HG02759 (cell line): Measurements from ENCODE around the gene IPO8.
"Not testable (repeated sequence)": the region's sequence is repeated elsewhere in the genome, so short reads cannot be mapped to it uniquely, and the experiment has no call there.

Source experiments
- ATAC-seq: cut with Tn5 transposase; IDR thresholded peaks from one replicate; pipeline ENCODE4 v1.9.1; 2021; ENCODE audit warnings: mild to moderate bottlenecking, moderate library complexity; ENCODE audit not compliant: unreplicated experiment

IPO8 gene

DNA sequence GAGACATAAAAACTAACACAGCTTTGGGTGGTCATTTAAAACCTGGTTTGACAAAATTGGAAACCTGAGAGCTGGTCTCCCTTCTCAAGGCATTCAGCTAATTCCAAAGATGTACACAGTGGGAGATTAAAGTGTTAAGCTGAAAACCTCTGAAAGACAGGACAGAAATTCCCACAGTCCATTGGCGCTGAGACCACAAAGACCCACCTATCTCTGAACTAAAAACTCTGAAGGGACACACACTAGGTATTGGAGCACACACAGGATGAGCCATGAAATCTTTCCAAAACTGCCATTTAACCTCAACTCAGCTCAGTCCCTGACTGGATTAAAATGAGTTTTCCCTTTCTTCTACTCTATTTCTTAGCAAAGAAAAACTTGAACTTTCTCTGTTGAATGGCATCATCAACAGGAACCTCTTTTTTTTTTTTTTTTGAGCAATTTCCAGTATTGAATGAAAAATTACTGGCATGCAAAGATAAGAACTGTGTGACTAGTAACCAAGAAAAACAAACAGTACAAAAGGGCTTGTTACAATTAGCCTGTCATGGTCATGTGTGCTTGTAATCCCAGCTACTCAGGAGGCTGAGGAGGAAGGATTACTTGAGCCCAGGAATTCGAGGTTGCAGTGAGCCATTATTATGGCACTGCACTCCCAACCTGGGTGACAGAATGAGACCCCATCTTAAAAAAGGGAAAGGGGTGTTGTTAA, 82.4 kb downstream of the IPO8 start:
- no peak for ATAC-seq

DNA sequence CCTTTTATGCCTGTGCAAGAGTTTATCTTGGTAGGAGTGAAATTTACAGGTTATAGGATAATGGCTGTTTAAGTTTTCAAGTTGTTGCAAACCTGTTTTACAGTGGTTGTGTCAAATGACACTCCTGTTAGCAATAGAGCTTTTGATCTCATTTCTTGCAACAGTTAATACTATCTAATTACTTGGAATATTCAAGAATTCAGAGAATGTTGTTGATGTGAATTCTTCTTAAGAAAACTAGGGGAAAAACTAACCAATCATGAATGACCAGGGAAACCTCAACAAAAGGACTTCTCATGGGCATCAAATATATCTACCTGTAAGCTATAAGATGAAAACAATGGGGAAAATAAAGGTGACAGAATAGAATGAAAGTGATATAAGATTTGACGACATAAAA, 85.0 kb downstream of the IPO8 start:
- no peak for ATAC-seq

DNA sequence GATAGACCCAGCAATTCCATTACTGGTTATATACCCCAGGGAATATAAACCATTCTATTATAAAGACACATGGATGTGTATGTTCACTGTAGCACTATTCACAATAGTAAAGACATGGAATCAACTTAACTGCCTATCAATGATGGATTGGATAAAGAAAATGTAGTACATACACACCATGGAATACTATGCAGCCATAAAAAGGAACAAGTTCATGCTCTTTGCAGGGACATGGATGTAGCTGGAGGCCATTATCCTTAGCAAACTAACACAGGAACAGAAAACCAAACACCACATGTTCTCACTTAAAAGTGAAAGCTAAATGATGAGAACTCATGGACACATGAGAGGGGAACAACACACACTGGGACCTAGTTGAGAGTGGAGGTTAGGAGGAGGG, 85.8 kb downstream of the IPO8 start:
- not testable (repeated sequence) for ATAC-seq

DNA sequence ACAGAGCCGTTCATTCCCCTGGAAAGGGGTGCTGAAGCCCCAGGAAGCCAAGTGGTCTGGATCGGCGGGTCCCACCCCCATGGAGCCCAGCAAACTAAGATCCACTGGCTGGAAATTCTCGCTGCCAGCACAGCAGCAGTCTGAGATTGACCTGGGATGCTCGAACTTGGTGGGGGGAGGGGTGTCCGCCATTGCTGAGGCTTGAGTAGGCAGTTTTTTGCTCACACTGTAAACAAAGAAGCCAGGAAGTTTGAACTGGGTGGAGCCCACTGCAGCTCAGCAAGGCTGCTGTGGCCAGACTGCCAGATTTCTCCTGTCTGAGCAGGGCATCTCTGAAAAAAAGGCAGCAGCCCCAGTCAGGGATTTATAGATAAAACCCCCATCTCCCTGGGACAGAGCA, 91.4 kb downstream of the IPO8 start:
- not testable (repeated sequence) for ATAC-seq

DNA sequence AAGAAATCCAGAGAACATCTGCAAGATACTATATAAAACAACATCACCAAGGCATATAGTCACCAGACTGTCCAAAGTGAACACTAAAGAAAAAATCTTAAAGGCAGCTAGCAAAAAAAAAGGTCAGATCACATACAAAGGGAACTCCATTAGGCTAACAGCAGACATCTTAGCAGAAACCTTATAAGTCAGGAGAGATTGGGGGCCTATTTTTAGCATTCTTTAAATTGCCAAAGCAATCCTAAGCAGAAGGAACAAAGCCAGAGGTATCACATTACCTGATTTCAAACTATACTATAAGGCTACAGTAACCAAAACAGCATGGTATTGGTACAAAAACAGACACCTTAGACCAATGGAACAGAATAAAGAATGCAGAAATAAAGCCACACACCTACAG, 92.5 kb downstream of the IPO8 start:
- ATAC-seq, result no peak

DNA sequence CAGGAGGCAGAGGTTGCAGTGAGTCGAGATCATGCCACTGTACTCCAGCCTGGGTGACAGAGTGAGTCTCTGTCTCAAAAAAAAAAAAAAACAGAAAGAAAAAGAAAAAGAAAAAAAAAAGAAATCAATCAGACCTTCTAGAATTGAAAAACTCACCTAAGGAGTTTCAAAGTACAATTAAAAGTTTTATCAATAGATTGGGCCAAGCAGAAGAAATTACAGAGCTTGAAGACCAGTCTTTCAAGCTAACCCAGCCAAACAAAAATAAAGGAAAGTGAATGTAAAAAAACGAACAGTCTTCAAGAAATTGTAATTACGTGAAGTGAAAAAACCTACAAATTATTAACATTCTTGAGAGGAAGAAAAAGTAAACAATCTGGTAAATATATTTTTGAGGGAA, 93.0 kb downstream of the IPO8 start:
- ATAC-seq, result no peak

DNA sequence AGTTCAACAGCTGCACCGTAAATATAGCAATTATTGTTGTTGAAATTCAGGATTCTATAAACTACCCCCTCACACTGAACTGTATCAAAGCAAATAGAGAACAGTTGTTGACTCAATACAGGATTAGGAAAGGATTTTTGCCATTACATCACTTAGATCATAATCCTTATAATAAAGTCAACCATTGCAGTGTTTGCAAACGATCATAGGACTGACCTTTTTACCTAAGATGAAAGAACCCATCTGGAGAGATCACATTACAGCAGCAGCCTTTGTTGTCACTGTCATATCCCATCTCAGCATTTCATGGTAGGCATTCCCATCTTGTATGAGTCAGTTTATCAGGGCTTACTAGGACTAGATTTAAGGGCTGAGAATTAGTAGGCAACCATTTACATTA, 96.1 kb downstream of the IPO8 start:
- ATAC-seq, result no peak

DNA sequence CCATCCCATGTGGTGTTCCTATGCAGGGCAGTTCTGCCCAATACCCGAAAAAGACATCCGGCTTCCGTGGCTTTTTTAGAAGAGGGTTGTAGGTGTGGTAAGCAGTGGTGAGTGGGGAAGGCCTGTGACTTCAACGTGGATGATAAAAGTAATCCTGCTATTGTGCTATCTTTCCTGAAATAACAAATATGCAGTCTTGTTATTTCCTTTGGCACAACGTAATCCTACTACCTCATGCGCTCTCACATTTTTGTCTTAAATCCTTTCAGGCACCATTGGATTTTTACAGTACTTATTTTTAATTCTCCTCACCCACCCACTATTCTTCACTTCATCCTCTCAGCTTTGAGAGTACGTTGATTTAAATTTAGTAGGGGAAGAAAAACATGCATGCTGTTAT, 96.8 kb downstream of the IPO8 start:
- ATAC-seq, result no peak

DNA sequence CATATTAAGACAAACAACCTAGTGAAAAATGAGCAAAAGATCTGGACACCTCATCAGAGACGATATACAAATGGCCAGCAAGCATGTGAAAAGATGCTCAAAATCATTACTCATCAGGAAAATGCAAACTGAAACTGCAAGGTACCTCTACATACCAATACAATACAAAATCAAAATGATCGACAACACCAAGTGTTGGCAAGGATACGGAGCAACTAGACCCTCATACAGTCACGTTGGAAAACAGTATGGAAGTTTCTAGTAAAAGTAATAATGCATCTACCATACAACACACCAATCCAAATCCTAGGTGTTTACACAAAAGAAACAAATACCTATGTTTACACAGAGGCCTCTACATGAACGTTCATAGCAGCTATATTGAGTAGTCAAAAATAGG, 99.9 kb downstream of the IPO8 start:
- no peak for ATAC-seq

DNA sequence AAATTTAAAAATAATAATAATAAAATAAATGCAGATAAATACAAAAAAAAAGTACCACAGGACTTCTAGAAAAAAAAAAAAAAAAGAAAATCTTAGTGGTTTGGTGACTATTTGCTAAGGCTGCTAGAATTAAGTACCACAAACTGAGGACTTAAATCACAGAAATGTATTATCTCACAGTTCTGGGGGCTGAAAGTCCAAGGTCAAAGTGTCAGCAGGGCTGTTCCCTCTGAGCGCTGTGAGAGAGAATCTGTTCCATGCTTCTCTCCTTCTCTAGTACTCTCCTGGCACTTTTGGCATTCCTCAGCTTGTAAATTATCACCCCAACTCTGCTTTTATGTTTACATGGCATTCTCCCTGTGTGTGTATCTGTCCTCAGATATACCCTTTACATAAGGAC, 101.2 kb downstream of the IPO8 start:
- ATAC-seq, result no peak

DNA sequence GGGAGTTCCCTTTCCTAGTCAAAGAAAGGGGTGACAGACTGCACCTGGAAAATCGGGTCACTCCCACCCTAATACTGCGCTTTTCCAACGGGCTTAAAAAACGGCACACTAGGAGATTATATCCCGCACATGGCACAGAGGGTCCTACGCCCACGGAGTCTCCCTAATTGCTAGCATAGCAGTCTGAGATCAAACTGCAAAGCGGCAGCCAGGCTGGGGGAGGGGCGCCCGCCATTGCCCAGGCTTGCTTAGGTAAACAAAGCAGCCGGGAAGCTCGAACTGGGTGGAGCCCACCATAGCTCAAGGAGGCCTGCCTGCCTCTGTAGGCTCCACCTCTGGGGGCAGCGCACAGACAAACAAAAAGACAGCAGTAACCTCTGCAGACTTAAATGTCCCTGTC, 107.1 kb downstream of the IPO8 start:
- not testable (repeated sequence) for ATAC-seq

DNA sequence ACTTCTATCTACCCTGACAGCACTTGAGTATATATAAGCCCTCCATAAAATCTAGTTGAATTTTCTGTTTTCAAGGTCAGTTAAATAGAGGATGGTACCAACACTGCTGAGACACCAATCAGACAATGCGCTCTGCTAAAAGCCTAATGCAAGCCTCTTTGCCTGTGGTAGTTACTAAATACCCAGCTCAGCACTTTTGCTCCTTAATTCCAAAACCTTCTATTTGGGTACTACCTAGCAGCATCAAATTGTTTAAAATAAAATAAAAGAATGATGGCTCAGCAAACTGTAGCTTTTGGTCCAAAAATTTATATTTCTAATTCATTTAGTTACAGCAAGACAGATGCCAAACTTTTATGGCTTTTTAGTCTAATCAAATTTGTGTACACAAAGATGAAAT, 107.9 kb downstream of the IPO8 start:
- no peak for ATAC-seq

DNA sequence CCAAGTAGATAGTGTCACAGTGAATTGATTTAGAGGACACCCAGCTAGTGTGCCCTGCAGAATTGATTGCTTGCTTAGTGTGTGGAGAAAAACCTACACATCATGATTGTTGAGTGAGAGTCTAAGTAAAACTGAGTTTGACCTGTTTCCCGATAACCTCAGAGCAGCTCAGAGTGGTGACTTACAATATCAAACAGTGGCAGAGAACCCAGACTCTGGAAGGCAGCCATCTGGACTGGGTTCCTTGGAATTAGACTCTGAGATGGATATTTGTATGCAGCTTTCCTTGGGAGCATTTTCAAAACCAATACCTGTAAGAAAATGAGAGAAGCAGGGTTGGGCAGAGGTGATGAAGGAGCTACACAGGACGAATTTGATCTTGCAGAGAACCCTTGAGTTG, 109.8 kb downstream of the IPO8 start:
- no peak for ATAC-seq

DNA sequence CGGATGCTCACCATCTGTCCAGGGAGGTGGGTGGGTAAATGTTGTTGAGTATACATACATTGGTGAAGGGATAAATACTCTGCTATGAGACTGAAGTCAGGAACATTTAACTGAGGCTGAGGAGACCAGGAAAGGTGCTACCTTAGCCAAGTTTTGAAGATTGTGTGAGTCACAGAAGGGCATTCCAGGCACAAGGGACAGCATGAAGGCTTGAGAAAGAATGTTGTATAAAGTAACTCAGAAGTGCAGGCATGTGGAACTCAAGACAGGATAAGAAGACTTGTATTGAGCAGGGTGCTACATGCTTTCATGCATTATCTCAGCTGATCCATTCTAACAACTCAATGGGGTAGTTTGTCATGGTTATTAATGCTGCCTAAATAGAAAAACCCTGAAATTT, 112.7 kb downstream of the IPO8 start:
- no peak for ATAC-seq

DNA sequence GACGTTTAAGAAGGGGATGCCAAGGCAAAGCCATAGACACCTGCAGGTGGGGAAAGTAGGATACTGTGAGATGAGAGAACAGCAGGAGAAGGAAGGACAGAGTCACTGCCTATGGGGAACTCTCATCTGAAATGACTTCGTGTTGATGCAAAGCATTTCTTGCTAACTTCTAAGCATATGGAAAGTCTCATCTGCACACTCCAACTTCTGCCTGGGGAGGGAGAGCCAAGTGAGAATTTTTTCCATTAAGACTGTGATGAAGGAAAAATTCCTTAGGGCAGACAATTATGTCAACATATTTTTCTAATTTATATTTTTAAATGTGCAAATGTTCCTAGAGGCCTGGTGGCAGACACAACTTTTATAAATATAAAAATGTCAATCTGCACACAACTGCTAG, 115.3 kb downstream of the IPO8 start:
- no peak for ATAC-seq
